D341Med (cell line): ENCODE data around the gene GNAZ.
A peak's percentile ranks its signal among the peaks of the same experiment; 100 is the strongest.

Experiments used
- DNase-seq: peaks from one replicate; pipeline ENCODE4 v3.0.0; 2012; ENCODE audit warnings: low spot score

Gene GNAZ

GRCh38 chr22:23093051-23093788, 22.9 kb downstream of the GNAZ start:
- DNase-seq = no peak

GRCh38 chr22:23094260-23094659, 23.9 kb downstream of the GNAZ start:
- DNase-seq = peak; percentile 65

- DNase-seq = no peak
These were observed 24.7 kb downstream of the GNAZ start for GRCh38 chr22:23094695-23095681.

GRCh38 chr22:23095733-23096342, 25.5 kb downstream of the GNAZ start:
- DNase-seq = no peak

GRCh38 chr22:23097412-23098229, 27.3 kb downstream of the GNAZ start:
- no peak for DNase-seq

- DNase-seq = no peak
These were observed 27.9 kb downstream of the GNAZ start for GRCh38 chr22:23098230-23098705.

GRCh38 chr22:23098718-23099530, 28.6 kb downstream of the GNAZ start:
- DNase-seq = no peak

GRCh38 chr22:23099531-23099804, 29.1 kb downstream of the GNAZ start:
- no peak for DNase-seq

GRCh38 chr22:23100124-23100801, 29.9 kb downstream of the GNAZ start:
- no peak for DNase-seq

- no peak for DNase-seq
These were observed 31.2 kb downstream of the GNAZ start for GRCh38 chr22:23101524-23101923.

- DNase-seq = no peak
These were observed 31.8 kb downstream of the GNAZ start for GRCh38 chr22:23102002-23102655.

- DNase-seq = no peak
These were observed 32.5 kb downstream of the GNAZ start for GRCh38 chr22:23102776-23103175.

- no peak for DNase-seq
These were observed 33.1 kb downstream of the GNAZ start for GRCh38 chr22:23103199-23103954.

GRCh38 chr22:23104187-23104971, 34.1 kb downstream of the GNAZ start:
- peak; percentile 80 for DNase-seq

- DNase-seq = no peak
These were observed 35.0 kb downstream of the GNAZ start for GRCh38 chr22:23105304-23105703.

- no peak for DNase-seq
These were observed 35.6 kb downstream of the GNAZ start for GRCh38 chr22:23105919-23106318.

GRCh38 chr22:23106344-23106743, 36.0 kb downstream of the GNAZ start:
- DNase-seq = no peak

GRCh38 chr22:23106906-23107367, 36.6 kb downstream of the GNAZ start:
- peak; percentile 52 for DNase-seq
